Breast epithelium (tissue), 3 donors: Measurements from ENCODE around the gene FNDC3B.

Source experiments
- CTCF ChIP-seq, 3 donors: fragments of 450-650 bp; IDR thresholded peaks; one replicate each; pipeline ENCODE4 v1.5.1; 2016 to 2017; ENCODE audit warnings: antibody characterized with exemption in 3 of 3, mild to moderate bottlenecking in 3 of 3, moderate library complexity in 3 of 3
- POLR2A ChIP-seq: fragments of 450-650 bp; IDR thresholded peaks from one replicate; pipeline ENCODE4 v1.6.1; 2016; ENCODE audit warnings: antibody characterized with exemption, mild to moderate bottlenecking, moderate library complexity
- POLR2AphosphoS5 ChIP-seq, 3 donors: sonication (generic); formaldehyde crosslinking; IDR thresholded peaks; one replicate each; pipeline ENCODE4 v1.6.1; 2017; ENCODE audit warnings: antibody characterized with exemption in 3 of 3

GRCh38 chr3:172257648-172258400, 218.4 kb downstream of the FNDC3B start:
- TF ChIP-seq POLR2A (no peak), POLR2AphosphoS5 (IDR thresholded peaks at IDR 0.05) (no peak), CTCF (IDR thresholded peaks at IDR 0.05) (no peak)
